AG04449 (cell line): ENCODE data around the gene SAA2.

Experiments
- CTCF ChIA-PET: fragments of 350-600 bp; formaldehyde crosslinking; extraction: SDS; loops from one replicate; lab custom pipeline; 2021; ENCODE audit warnings: antibody characterized with exemption; lab: Yijun Ruan, JAX
- POLR2A ChIA-PET: fragments of 400-600, 350-600 bp; formaldehyde crosslinking; extraction: SDS; loops from one replicate; lab custom pipeline; 2020; ENCODE audit warnings: antibody characterized with exemption, inconsistent platforms; lab: Yijun Ruan, JAX
- DNase-seq: peaks from one replicate; pipeline ENCODE4 v3.0.0-alpha.2; 2010; ENCODE audit warnings: low read depth, low spot score
- H3K4me3 ChIP-seq: 2 replicates; pipeline ENCODE4 v1.5.1; 2011; ENCODE audit warnings: low read depth, mild to moderate bottlenecking, control low read depth, low read length
- TF ChIP-seq, protein P1 (sequence below): IDR thresholded peaks from one replicate; pipeline ENCODE4 v1.5.1; 2011; ENCODE audit warnings: mild to moderate bottlenecking, moderate library complexity, low read length, control low read depth, inconsistent platforms; ENCODE audit not compliant: insufficient read depth; ENCODE audit errors: missing control alignments

The SAA2 gene

DNA sequence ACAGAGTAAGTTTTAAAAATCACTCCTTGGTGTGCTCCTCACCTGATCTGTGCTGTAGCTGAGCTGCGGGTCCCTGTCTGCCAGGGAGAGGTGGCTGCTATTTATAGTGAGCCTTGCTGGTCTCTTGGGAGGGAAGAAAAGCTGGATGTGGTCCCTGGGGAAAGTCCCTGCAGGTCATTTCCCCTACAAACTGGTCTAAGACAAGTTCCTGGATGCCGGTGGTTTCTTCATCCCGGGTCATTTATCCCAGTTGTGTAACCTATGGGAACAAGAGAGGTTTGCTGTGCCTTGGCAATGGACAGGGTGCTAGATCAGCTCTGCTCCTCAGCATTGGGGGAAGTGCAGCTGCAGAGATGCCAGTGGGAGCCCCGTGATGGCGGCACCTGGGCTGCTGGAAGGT, at the start of gene SAA2:
TSS of gene SAA2 (minus strand) at position 108 of the 400 bp plus-strand sequence. CDS start 657 bp downstream, outside the sequence.
- ChIA-PET POLR2A (no interaction called here), CTCF (no interaction called here)
- TF ChIP-seq, protein P1, sequence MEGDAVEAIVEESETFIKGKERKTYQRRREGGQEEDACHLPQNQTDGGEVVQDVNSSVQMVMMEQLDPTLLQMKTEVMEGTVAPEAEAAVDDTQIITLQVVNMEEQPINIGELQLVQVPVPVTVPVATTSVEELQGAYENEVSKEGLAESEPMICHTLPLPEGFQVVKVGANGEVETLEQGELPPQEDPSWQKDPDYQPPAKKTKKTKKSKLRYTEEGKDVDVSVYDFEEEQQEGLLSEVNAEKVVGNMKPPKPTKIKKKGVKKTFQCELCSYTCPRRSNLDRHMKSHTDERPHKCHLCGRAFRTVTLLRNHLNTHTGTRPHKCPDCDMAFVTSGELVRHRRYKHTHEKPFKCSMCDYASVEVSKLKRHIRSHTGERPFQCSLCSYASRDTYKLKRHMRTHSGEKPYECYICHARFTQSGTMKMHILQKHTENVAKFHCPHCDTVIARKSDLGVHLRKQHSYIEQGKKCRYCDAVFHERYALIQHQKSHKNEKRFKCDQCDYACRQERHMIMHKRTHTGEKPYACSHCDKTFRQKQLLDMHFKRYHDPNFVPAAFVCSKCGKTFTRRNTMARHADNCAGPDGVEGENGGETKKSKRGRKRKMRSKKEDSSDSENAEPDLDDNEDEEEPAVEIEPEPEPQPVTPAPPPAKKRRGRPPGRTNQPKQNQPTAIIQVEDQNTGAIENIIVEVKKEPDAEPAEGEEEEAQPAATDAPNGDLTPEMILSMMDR, result no peak
- DNase-seq, result no peak
- no peak within 1 kb of the TSS for H3K4me3 ChIP-seq

DNA sequence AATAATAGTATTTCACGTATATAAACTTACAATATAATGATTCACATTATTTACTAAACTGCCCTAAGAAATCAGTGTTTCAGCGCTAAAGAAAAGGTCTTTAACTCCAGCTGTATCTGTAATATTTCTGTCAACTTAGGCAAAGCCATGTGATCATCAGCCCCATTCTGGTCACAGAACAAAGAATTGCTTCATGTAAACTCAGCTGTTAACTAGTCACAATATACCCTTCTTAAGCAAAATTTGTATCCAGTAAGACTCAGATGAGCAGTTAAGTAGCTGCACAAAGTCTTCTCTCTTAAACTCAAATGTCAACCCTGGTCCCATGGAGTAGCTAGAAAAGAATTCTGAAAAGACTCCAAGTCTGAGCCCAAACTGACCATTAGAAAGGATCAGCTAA, 46.8 kb upstream of the SAA2 start:
- TF ChIP-seq, protein P1, result no peak
- ChIA-PET POLR2A (interaction anchor here (0.7 kb wide), 1 partner anchor 189 kb away, joined by 3 read pairs; the partner anchor contains the start of gene SAAL1), CTCF (interaction anchor here (1.0 kb wide), 1 partner anchor 10 kb away, joined by 4 read pairs; no protein-coding TSS in a partner anchor)
- H3K4me3 ChIP-seq, result no peak overlapping the region
- DNase-seq, result no peak

DNA sequence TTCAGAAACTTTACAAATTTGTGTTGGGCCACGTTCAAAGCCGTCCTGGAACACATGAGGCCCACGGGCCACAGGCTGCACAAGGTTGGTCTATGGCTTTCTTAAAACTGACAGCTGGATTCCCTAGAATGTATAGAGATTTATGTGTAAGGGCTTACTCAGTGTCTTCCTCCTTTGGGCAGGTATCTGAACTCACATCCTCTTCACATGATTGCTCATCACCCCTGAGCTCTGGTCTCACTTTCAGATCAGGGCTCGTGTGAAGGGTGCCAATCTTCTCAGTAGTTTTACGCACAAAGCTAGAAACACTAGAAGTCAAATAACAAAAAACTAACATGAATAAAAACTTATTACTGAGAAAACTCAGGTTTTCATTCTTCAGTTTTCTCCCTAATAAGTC, 46.4 kb upstream of the SAA2 start:
- POLR2A ChIA-PET, result interaction anchor here (0.7 kb wide), 1 partner anchor 189 kb away, joined by 3 read pairs; the partner anchor contains the start of gene SAAL1
- no peak overlapping the region for H3K4me3 ChIP-seq

DNA sequence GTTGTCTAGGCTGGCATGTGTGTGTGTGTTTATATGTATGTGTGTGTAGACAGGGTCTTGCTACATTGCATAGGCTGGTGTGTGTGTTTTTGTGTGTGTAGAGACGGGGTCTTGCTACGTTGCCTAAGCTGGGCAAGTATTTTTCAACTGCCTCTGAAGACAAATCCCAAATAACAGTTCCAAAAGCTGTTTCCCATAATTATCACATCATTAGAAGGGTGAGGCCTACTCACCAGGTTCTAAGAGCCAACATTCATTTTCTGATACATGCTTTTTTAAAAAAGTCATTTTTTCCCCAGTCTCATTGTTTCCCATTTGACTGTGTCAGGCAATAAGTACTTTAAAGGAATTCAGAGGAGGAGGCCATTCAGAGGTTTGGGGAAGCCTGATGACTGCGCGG, 40.4 kb upstream of the SAA2 start:
- TF ChIP-seq, protein P1, result no peak
- DNase-seq, result no peak
- ChIA-PET CTCF (no interaction called here), POLR2A (no interaction called here)
- H3K4me3 ChIP-seq, result no peak overlapping the region

More for the DNA sequence above, 46.4 kb upstream of the SAA2 start:
- TF ChIP-seq, protein P1, result no peak
- no peak for DNase-seq
- CTCF ChIA-PET, result interaction anchor here (1.0 kb wide), 1 partner anchor 11 kb away, joined by 4 read pairs; no protein-coding TSS in a partner anchor

DNA sequence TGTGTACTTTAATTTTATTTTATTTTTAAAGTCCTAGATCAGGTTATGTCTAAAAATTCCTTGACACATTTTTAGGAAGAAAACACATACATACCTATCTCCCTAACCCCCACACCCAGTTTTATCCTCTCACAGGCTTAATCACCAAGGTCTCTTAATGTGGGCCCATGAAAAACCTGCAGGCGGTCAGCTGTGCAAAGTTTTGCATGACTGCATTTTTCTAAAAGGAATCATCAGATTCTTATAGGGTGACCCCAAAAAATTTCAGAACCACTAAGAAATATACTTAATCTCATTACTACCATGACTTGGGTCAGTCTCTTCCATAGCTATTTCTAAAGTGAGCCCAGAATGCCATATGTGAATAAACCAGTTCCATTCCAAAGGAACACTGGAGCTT, 37.4 kb upstream of the SAA2 start:
- TF ChIP-seq, protein P1, result no peak
- no peak for DNase-seq
- ChIA-PET CTCF (interaction anchor here (1.0 kb wide), 1 partner anchor 447 kb away, joined by 3 read pairs; no protein-coding TSS in a partner anchor), POLR2A (no interaction called here)
- no peak overlapping the region for H3K4me3 ChIP-seq

DNA sequence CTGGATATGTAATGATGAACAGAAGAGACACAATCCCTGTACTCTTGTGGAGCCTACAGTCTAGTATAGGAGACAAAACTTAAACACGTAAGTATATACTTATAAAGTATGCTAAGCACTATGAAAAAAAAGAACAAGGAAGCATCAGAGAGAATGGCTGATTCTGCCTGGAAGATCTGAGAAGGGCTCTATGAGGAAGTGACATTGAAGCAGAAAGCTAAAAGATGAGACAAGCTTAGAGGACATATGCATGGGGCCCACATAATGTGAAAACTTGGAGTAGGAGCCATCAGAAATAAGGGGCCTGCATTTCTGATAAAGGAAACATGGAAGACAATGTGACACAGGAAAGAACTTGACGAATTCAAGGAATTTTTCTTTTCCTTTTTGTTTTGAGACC, 34.2 kb upstream of the SAA2 start:
- ChIA-PET POLR2A (no interaction called here), CTCF (no interaction called here)

More for the DNA sequence above, 34.2 kb upstream of the SAA2 start:
- TF ChIP-seq, protein P1, result no peak
- no peak for DNase-seq
- no peak overlapping the region for H3K4me3 ChIP-seq
